CD4-positive, alpha-beta T cell treated with Interleukin-17A for 1 hour (primary cell): Measurements from ENCODE around the gene SMC6.

Experiments
- DNase-seq: peaks from one replicate; pipeline ENCODE4 v3.0.0-alpha.2; 2020

Gene SMC6

GRCh38 chr2:17615147-17615546 is 138.5 kb downstream of the SMC6 start:
- no peak for DNase-seq

GRCh38 chr2:17614174-17614930 is 139.3 kb downstream of the SMC6 start:
- DNase-seq, result no peak
